Measurements from ENCODE around the gene C2orf15. TPM values are rescaled to one million over a fixed set of nuclear protein-coding genes. Genes with fewer than 3 reads are reported as not detected.

Gene C2orf15
- total and polyA plus RNA-seq, 9 of the 15 experiments (the other 6 are each of a cell fraction or from before 2014, with no cell fraction given) = 0.04 to 0.27 (median 0.15) TPM; not detected in 1

DNA sequence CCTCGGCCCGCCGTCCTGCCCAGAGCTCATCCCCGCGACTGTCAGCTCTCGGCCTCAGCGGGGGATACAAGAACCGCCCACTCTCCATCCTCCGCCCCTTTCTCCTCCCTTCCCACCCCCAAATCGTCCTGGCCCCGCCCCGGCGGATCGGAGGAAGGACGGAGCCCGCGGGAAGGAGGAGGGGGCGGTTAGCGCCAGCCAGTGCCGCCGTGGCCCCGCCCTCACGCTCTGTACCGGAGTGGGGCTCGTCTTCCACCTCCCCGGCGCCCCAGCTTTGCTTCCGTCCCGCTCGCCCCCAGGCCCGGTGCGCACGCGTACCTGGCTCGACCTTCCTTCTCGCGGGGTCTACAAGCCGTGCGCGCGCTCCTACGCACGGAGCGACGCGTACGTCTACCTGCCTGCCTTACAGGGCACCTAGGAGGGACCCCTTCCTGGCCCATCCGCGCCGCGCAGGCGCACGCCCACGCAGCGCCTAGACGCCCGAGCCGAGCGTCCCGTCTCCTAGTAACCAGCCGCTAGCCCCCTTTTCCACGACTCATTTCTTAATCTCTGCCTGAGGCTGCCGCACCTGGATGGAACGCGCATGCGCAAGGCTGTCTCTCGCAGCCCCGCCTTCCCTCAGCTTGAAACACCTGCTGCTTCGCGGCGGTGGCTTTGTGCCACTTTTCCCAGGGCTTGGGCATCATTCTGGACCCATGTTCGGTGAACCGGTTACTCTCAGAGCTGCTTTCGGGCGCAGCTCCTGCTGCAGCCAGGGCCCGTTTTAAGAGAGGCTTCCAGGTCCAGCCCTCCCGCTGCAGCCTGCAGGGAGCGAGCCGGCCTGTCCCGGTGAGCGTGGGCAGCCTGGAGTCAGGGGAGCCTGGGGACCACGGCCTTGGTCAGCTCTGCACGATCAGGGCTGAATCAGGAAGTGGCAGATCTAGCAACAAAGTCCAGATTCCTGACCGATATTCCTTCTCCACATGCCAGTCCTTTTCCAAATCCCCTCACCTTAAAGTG is at the start of gene C2orf15 (continued):
- TF ChIP-seq ZNF695 (CRISPR knock-in tag; IDR thresholded peaks at IDR 0.05) = no peak
- TF ChIP-seq RFX1 (IDR thresholded peaks at IDR 0.05) = peak; percentile 83
- TF ChIP-seq, protein P1, sequence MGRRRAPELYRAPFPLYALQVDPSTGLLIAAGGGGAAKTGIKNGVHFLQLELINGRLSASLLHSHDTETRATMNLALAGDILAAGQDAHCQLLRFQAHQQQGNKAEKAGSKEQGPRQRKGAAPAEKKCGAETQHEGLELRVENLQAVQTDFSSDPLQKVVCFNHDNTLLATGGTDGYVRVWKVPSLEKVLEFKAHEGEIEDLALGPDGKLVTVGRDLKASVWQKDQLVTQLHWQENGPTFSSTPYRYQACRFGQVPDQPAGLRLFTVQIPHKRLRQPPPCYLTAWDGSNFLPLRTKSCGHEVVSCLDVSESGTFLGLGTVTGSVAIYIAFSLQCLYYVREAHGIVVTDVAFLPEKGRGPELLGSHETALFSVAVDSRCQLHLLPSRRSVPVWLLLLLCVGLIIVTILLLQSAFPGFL (CRISPR knock-in tag; IDR thresholded peaks at IDR 0.05) = no peak
- TF ChIP-seq JUN (IDR thresholded peaks at IDR 0.05; ENCODE audit: borderline replicate concordance, low read depth, low read length) = no peak
- 0 out of 2 replicates have a peak, but pooled peaks have one; percentile 13 for TF ChIP-seq JUN (CRISPR knock-in tag; IDR thresholded peaks at IDR 0.05; ENCODE audit: borderline replicate concordance)
- TF ChIP-seq PTBP1 (IDR thresholded peaks at IDR 0.05; ENCODE audit: low read depth, low read length) = no peak
- TF ChIP-seq SPI1 (IDR thresholded peaks at IDR 0.05; ENCODE audit: borderline replicate concordance, low read depth, low read length) = no peak
- TF ChIP-seq CCAR2 (IDR thresholded peaks at IDR 0.05; ENCODE audit: low read depth, low read length) = no peak
- no peak for TF ChIP-seq RBM34 (IDR thresholded peaks at IDR 0.05; ENCODE audit: borderline replicate concordance, insufficient read depth, low read length)
- TF ChIP-seq HNRNPK (IDR thresholded peaks at IDR 0.05; ENCODE audit: low read depth, low read length, poor library complexity, severe bottlenecking) = peak; percentile 18
- TF ChIP-seq ETV5 (CRISPR knock-in tag; IDR thresholded peaks at IDR 0.05; ENCODE audit: low read depth) = no peak
- TF ChIP-seq PHF20 (IDR thresholded peaks at IDR 0.05; ENCODE audit: partially characterized antibody) = no peak
- no peak for TF ChIP-seq TAF9B (IDR thresholded peaks at IDR 0.05; ENCODE audit: partially characterized antibody)
- TF ChIP-seq ZNF280A (IDR thresholded peaks at IDR 0.05; ENCODE audit: low read depth, partially characterized antibody) = no peak
- TF ChIP-seq CREBBP (IDR thresholded peaks at IDR 0.05; ENCODE audit: low read depth, low read length) = no peak
- no peak for TF ChIP-seq NFRKB (IDR thresholded peaks at IDR 0.05; ENCODE audit: low read depth)
- no peak for TF ChIP-seq ARHGAP35 (IDR thresholded peaks at IDR 0.05; ENCODE audit: partially characterized antibody)
- 0 out of 2 replicates have a peak, but pooled peaks have one; percentile 12 for TF ChIP-seq ZFX (CRISPR knock-in tag; IDR thresholded peaks at IDR 0.05)
- no peak for TF ChIP-seq SIRT6 (IDR thresholded peaks at IDR 0.05; ENCODE audit: low read depth, low read length)
- no peak for TF ChIP-seq C11orf30 (IDR thresholded peaks at IDR 0.05; ENCODE audit: low read depth)
- TF ChIP-seq MCM7 (IDR thresholded peaks at IDR 0.05) = no peak
- 0 out of 2 replicates have a peak, but pooled peaks have one; percentile 23 for TF ChIP-seq TAF15 (IDR thresholded peaks at IDR 0.05; ENCODE audit: low read depth, low read length)
- TF ChIP-seq PHF21A (IDR thresholded peaks at IDR 0.05; ENCODE audit: borderline replicate concordance, low read depth) = no peak
- peak; percentile 42; the same call in 1 of the 2 replicates for TF ChIP-seq PHF8 (IDR thresholded peaks at IDR 0.05; ENCODE audit: borderline replicate concordance, low read length)
- TF ChIP-seq, protein P2, sequence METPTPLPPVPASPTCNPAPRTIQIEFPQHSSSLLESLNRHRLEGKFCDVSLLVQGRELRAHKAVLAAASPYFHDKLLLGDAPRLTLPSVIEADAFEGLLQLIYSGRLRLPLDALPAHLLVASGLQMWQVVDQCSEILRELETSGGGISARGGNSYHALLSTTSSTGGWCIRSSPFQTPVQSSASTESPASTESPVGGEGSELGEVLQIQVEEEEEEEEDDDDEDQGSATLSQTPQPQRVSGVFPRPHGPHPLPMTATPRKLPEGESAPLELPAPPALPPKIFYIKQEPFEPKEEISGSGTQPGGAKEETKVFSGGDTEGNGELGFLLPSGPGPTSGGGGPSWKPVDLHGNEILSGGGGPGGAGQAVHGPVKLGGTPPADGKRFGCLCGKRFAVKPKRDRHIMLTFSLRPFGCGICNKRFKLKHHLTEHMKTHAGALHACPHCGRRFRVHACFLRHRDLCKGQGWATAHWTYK (CRISPR knock-in tag; IDR thresholded peaks at IDR 0.05) = peak; percentile 80; the same call in 1 of the 2 replicates
